ENCODE measurements around the gene NOSTRIN.
"Not testable (repeated sequence)": the region's sequence is repeated elsewhere in the genome, so short reads cannot be mapped to it uniquely, and the experiment has no call there.

NOSTRIN gene

GRCh38 chr2:168801961-168802858, at the start of gene NOSTRIN:
Gene NOSTRIN (plus strand): TSS chr2:168802637. CDS start chr2:168802647, 10 bp downstream.
- no peak for DNase-seq (ENCODE audit: low spot score)

- DNase-seq (ENCODE audit: low spot score), result no peak
These were observed 48.6 kb upstream of the NOSTRIN start for GRCh38 chr2:168753765-168754329.

- DNase-seq (ENCODE audit: low spot score), result no peak
These were observed 45.2 kb upstream of the NOSTRIN start for GRCh38 chr2:168757223-168757622.

GRCh38 chr2:168758970-168759820, 43.2 kb upstream of the NOSTRIN start:
- peak; percentile 66 for DNase-seq (ENCODE audit: low spot score)

GRCh38 chr2:168765401-168765800, 37.0 kb upstream of the NOSTRIN start:
- DNase-seq (ENCODE audit: low spot score), result no peak

- no peak for DNase-seq (ENCODE audit: low spot score)
These were observed 35.8 kb upstream of the NOSTRIN start for GRCh38 chr2:168766600-168766999.

GRCh38 chr2:168767258-168767657, 35.2 kb upstream of the NOSTRIN start:
- DNase-seq (ENCODE audit: low spot score), result no peak

- DNase-seq (ENCODE audit: low spot score), result not testable (repeated sequence)
These were observed 34.1 kb upstream of the NOSTRIN start for GRCh38 chr2:168768357-168768756.

- DNase-seq (ENCODE audit: low spot score), result no peak
These were observed 31.6 kb upstream of the NOSTRIN start for GRCh38 chr2:168770796-168771195.

- no peak for DNase-seq (ENCODE audit: low spot score)
These were observed 29.7 kb upstream of the NOSTRIN start for GRCh38 chr2:168772704-168773103.

GRCh38 chr2:168773128-168773527, 29.3 kb upstream of the NOSTRIN start:
- DNase-seq (ENCODE audit: low spot score), result no peak

- DNase-seq (ENCODE audit: low spot score), result peak; percentile 53
These were observed 28.5 kb upstream of the NOSTRIN start for GRCh38 chr2:168773719-168774521.

GRCh38 chr2:168775837-168776236, 26.6 kb upstream of the NOSTRIN start:
- no peak for DNase-seq (ENCODE audit: low spot score)

- DNase-seq (ENCODE audit: low spot score), result no peak
These were observed 21.8 kb upstream of the NOSTRIN start for GRCh38 chr2:168780669-168781071.

- DNase-seq (ENCODE audit: low spot score), result no peak
These were observed 21.1 kb upstream of the NOSTRIN start for GRCh38 chr2:168781191-168781817.

- DNase-seq (ENCODE audit: low spot score), result no peak
These were observed 20.2 kb upstream of the NOSTRIN start for GRCh38 chr2:168782271-168782670.

GRCh38 chr2:168784993-168785392, 17.4 kb upstream of the NOSTRIN start:
- DNase-seq (ENCODE audit: low spot score), result no peak

GRCh38 chr2:168787098-168787781, 15.2 kb upstream of the NOSTRIN start:
- DNase-seq (ENCODE audit: low spot score), result no peak

GRCh38 chr2:168787782-168788376, 14.6 kb upstream of the NOSTRIN start:
- DNase-seq (ENCODE audit: low spot score), result no peak

GRCh38 chr2:168789776-168790175, 12.7 kb upstream of the NOSTRIN start:
- no peak for DNase-seq (ENCODE audit: low spot score)
